A549 (cell line): ENCODE measurements around the gene RNF41. TPM values are rescaled to one million over a fixed set of nuclear protein-coding genes. Genes with fewer than 3 reads are reported as not detected.

ENCODE experiments used
- ATAC-seq, 2 experiments: fragments of 200-7000 bp in 1 of 2; fragments of >200 bp in 1 of 2; cut with Nextera tagmentation in 1 of 2; cut with Tn5 transposase in 1 of 2; 3 replicates each; pipeline versions ENCODE4 v1.8.0 to v1.9.1; 2018 to 2020; ENCODE audit warnings: mild to moderate bottlenecking in 1 of 2, moderate library complexity in 1 of 2
- CTCF ChIA-PET: fragments of 300-600 bp; sonication (Branson Sonifier 250); formaldehyde crosslinking; extraction: SDS; loops from one replicate; lab custom pipeline; 2021; ENCODE audit warnings: antibody characterized with exemption, inconsistent platforms; lab: Yijun Ruan, JAX
- POLR2A ChIA-PET: fragments of 350-600 bp; formaldehyde crosslinking; extraction: SDS; loops from one replicate; lab custom pipeline; 2021; ENCODE audit warnings: antibody characterized with exemption, inconsistent platforms; lab: Yijun Ruan, JAX
- DNase-seq, 2 experiments: peaks; one replicate each; pipeline versions ENCODE4 v3.0.0 to v3.0.0-alpha.2; 2011 to 2016; ENCODE audit warnings: low read depth in 1 of 2, low spot score in 1 of 2
- FAIRE-seq: peaks from 2 replicates; lab custom pipeline; 2011; peaks lifted over from hg19 to GRCh38; lab: Jason Lieb, UNC
- H3K27ac ChIP-seq, 2 experiments: fragments of >200 bp; sonication (Bioruptor Twin); formaldehyde crosslinking; 3 replicates each; pipeline ENCODE4 v1.5.1; 2016 to 2017
- H3K4me1 ChIP-seq: fragments of >200 bp; sonication (Bioruptor Twin); formaldehyde crosslinking; 3 replicates; pipeline ENCODE4 v1.6.1; 2016
- H3K4me2 ChIP-seq: fragments of >200 bp; sonication (Bioruptor Twin); formaldehyde crosslinking; 3 replicates; pipeline ENCODE4 v1.6.1; 2016
- H3K4me3 ChIP-seq: fragments of >200 bp; sonication (Bioruptor Twin); formaldehyde crosslinking; 3 replicates; pipeline ENCODE4 v1.5.1; 2016
- H3K9me3 ChIP-seq: fragments of >200 bp; sonication (Bioruptor Twin); formaldehyde crosslinking; 3 replicates; pipeline ENCODE4 v1.6.1; 2016
- BHLHE40 ChIP-seq: IDR thresholded peaks from 2 replicates; pipeline ENCODE4 v1.6.1; 2012; ENCODE audit warnings: low read depth, low read length, inconsistent platforms
- CEBPB ChIP-seq, 2 experiments: fragments of >200 bp in 1 of 2; sonication (Bioruptor Twin) in 1 of 2; formaldehyde crosslinking in 1 of 2; IDR thresholded peaks; 2 replicates each; pipeline ENCODE4 v1.6.1; 2012 to 2016
- EHF ChIP-seq: fragments of 250-450 bp; sonication (Bioruptor Pico); IDR thresholded peaks from 2 replicates; pipeline ENCODE4 v1.5.0; 2020; ENCODE audit warnings: mild to moderate bottlenecking
- GATA3 ChIP-seq: IDR thresholded peaks from 2 replicates; pipeline ENCODE4 v1.6.1; 2012; ENCODE audit warnings: borderline replicate concordance
- NFE2L2 ChIP-seq: fragments of 150-350 bp; conservative IDR thresholded peaks from 2 replicates; pipeline ENCODE4 v1.6.1; 2014; ENCODE audit warnings: low read length
- NR3C1 ChIP-seq: fragments of >200 bp; sonication (Bioruptor Twin); formaldehyde crosslinking; IDR thresholded peaks from 3 replicates; pipeline ENCODE4 v1.6.1; 2017
- PHF8 ChIP-seq: fragments of 200-600 bp; sonication (generic); IDR thresholded peaks from 2 replicates; pipeline ENCODE4 v1.6.1; 2016; ENCODE audit warnings: low read depth, mild to moderate bottlenecking, antibody characterized with exemption, moderate library complexity, borderline replicate concordance
- WGBS: methylation state at CpG from one replicate; pipeline ENCODE4 v1.1.6; 2017; ENCODE audit errors: missing lambda C conversion rate; 5-methylcytosine and 5-hydroxymethylcytosine counted together
- polyA plus RNA-seq, 4 experiments: library from polyadenylated mRNA; depleted of rRNA in 3 of 4; stranded (reverse); fragments of >200 nt; fragmentation: RNase III in 1 of 4; extraction: RNeasy Plus Mini Kit Qiagen cat#74134 plus additional on column Dnase treatment in 1 of 4; gene quantifications; 2 replicates in 3 of 4; 3 replicates in 1 of 4; pipeline ENCODE4 v1.2.3, GENCODE V29; 2011 to 2017
- TF ChIP-seq, protein P1 (sequence below): fragments of 450-650 bp; IDR thresholded peaks from 2 replicates; pipeline ENCODE4 v1.6.1; 2014; ENCODE audit warnings: antibody characterized with exemption
- TF ChIP-seq, protein P2 (sequence below): fragments of 250-450 bp; sonication (Bioruptor Pico); IDR thresholded peaks from 2 replicates; pipeline ENCODE4 v1.5.0; 2020; ENCODE audit warnings: low read depth, mild to moderate bottlenecking, moderate library complexity

Gene RNF41
- polyA plus RNA-seq, 2 of the 4 experiments (the other 2 are of a cell fraction): 21.7 to 47.8 TPM

DNA sequence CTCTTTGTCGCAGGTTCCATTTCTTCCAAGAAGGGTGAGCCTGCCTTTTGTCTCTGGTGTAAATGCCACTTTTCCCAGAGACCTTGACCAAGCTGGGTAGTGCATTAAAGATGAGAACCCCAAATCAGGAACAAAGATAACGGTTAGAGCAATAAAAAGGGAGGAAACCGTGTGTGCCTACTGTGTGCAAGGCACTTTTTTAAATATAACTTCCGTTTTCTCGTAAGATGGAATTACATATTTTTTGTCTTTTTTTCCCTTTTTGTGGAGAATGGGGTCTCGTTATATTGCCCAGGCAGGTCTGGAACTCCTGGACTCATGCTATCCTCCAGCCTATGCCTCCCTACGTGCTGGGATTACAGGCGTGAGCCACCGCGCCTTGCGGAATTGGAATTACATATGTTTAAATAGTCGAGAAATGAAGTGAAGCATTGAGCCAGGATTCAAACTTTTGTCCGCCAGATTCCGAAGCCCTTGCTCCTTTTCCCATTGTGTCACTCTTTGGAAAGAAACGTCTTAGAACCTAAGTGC is 1.9 kb upstream of the RNF41 start:
- ATAC-seq (peak; percentile 11 to 14; a peak in 5 of 6 replicates), DNase-seq (no peak), FAIRE-seq (no peak)
- POLR2A ChIA-PET: no interaction called here
- H3K4me2 ChIP-seq: peak overlapping the region; percentile 86
- H3K27ac ChIP-seq: peak overlapping the region; percentile 76 to 94
- TF ChIP-seq NFE2L2 (no peak), GATA3 (0 out of 2 replicates have a peak, but pooled peaks have one; percentile 16)
- peaks cover 26% of the 10 kb centered on the region for H3K4me1 ChIP-seq
- CTCF ChIA-PET: interaction anchor here (0.9 to 4.2 kb wide), 15 partner anchors 10 to 104 kb away, joined by 3 to 67 read pairs (median 6); partner anchors contain the start of genes SMARCC2 and ZC3H10
- 24% methylated on average over 15 of the region's 15 CpGs for WGBS
- H3K4me3 ChIP-seq: peak overlapping the region; percentile 30
- no peaks in the 10 kb centered on the region for H3K9me3 ChIP-seq

DNA sequence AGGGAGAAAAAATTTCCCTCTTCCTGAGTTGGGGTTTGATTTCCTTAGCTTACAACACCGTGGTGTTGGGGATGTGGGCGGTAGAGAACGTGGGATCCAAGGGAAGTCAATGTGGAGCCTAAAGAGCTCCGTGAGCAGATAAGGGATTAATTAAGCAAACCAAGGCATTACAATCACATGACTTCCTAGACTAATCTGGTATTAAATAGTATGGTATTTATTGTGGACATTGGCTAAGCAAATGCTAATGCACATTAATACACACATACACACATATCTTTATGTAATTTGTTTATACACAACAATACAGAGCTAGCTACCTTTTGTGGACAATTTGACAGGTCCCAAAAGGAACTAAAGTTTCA is 791 bp upstream of the RNF41 start:
- 46% methylated on average over 4 of the region's 4 CpGs for WGBS
- POLR2A ChIA-PET: interaction anchor here (0.9 to 2.3 kb wide), 15 partner anchors 8 to 137 kb away, joined by 3 to 34 read pairs (median 8); partner anchors contain the start of genes ANKRD52, COQ10A, ESYT1 and PA2G4
- no peak for TF ChIP-seq GATA3
- TF ChIP-seq, protein P1, sequence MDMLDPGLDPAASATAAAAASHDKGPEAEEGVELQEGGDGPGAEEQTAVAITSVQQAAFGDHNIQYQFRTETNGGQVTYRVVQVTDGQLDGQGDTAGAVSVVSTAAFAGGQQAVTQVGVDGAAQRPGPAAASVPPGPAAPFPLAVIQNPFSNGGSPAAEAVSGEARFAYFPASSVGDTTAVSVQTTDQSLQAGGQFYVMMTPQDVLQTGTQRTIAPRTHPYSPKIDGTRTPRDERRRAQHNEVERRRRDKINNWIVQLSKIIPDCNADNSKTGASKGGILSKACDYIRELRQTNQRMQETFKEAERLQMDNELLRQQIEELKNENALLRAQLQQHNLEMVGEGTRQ: no peak
- TF ChIP-seq, protein P2, sequence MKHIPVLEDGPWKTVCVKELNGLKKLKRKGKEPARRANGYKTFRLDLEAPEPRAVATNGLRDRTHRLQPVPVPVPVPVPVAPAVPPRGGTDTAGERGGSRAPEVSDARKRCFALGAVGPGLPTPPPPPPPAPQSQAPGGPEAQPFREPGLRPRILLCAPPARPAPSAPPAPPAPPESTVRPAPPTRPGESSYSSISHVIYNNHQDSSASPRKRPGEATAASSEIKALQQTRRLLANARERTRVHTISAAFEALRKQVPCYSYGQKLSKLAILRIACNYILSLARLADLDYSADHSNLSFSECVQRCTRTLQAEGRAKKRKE (CRISPR knock-in tag): no peak
- TF ChIP-seq BHLHE40: no peak
- CTCF ChIA-PET: interaction anchor here (0.5 to 4.2 kb wide), 26 partner anchors 9 to 484 kb away, joined by 3 to 67 read pairs (median 4); partner anchors contain the start of genes ANKRD52, SMARCC2 and ZC3H10
- no peak for FAIRE-seq
- H3K4me3 ChIP-seq: peak overlapping the region; percentile 71
- no peaks in the 10 kb centered on the region for H3K9me3 ChIP-seq
- no peak for ATAC-seq
- H3K4me1 ChIP-seq: peaks cover 26% of the 10 kb centered on the region
- peak overlapping the region; percentile 91 to 94 for H3K27ac ChIP-seq
- peak overlapping the region; percentile 71 for H3K4me2 ChIP-seq
- DNase-seq: no peak

DNA sequence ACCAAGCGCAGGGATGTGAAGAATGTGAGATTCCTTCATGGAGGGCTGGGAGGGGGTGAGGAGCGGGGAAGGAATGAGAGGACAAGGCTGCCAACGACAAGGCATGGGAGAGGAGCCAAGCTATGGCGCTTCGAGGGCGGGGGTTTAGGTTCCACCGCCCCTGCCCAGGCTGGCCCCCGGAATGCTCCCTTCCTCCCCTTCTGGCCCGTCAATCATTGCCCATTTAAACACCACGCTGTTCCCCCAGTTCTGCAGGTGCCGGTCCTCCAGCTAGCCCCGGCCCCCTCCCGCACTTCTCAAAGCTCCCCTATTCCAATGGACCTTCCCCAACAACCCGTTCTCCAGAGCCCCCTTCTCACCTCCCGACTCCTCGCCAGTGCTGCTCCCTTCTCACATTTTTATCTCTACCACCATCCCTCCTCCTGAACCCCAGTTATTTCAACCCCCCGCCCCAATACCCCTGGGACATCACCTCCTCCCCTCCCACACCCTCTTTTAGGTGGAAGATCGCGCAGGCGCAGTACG is 428 bp downstream of the RNF41 start:
- DNase-seq: peak; percentile 39 to 87
- WGBS: 2% methylated on average over 19 of the region's 21 CpGs
- Histone ChIP-seq H3K27ac (peak overlapping the region; percentile 91 to 94), H3K4me2 (peak overlapping the region; percentile 94), H3K4me3 (peak overlapping the region; percentile 71), H3K4me1 (peaks cover 26% of the 10 kb centered on the region), H3K9me3 (no peaks in the 10 kb centered on the region)
- peak; percentile 7 to 10 for ATAC-seq
- TF ChIP-seq NR3C1: no peak
- TF ChIP-seq, protein P2 (CRISPR knock-in tag): no peak
- no peak for TF ChIP-seq EHF (CRISPR knock-in tag)
- TF ChIP-seq CEBPB (IDR thresholded peaks at IDR 0.05): no peak
- ChIA-PET POLR2A (interaction anchor here (0.8 to 2.3 kb wide), 22 partner anchors 10 to 287 kb away, joined by 3 to 34 read pairs (median 6); partner anchors contain the start of genes ANKRD52, COQ10A, ESYT1 and PA2G4), CTCF (interaction anchor here (0.6 to 4.2 kb wide), 20 partner anchors 9 to 483 kb away, joined by 3 to 67 read pairs (median 4); partner anchors contain the start of genes ANKRD52, SMARCC2 and ZC3H10)
- FAIRE-seq: no peak

DNA sequence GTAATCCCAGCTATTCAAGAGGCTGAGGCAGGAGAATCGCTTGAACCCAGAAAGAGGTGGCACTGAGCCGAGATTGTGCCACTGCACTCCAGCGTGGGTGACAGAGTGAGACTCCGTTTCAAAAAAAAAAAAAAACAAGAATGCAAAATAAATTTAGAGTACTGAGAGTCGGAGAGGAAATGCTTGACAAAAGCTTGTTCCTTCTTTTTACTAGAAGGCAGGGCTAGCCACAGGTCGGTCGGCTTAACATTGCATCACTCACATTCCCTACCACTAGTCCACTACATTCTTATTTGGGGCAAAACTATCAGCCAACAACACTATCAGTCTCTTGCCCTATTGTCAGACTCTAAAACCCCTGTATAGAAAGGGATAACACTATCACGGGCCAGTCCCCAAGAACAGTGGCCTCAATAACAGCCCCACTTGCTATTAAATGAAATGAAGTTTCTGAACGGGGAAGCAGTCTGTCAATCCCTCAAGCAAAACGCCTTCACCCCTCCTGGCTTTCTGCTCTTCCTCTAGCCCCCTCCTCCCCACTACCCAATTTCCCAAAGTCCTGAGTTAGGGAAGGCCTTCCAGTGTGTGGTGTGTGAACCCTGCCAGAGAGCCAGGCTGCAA is 1.0 kb downstream of the RNF41 start:
- 55% methylated on average over 10 of the region's 10 CpGs for WGBS
- peak overlapping the region; percentile 94 for H3K4me2 ChIP-seq
- 0 out of 4 replicates have a peak, but pooled peaks of 1 of the 2 experiments have one; percentile 5 for TF ChIP-seq CEBPB (IDR thresholded peaks at IDR 0.05)
- no peak for TF ChIP-seq PHF8
- ChIA-PET CTCF (interaction anchor here (0.6 to 4.2 kb wide), 17 partner anchors 9 to 416 kb away, joined by 3 to 67 read pairs (median 5); partner anchors contain the start of genes ANKRD52, SMARCC2 and ZC3H10), POLR2A (interaction anchor here (1.0 to 2.3 kb wide), 7 partner anchors 10 to 103 kb away, joined by 4 to 34 read pairs (median 10); partner anchors contain the start of genes COQ10A, SMARCC2 and ZC3H10)
- ATAC-seq (no peak), FAIRE-seq (no peak), DNase-seq (no peak)
- no peaks in the 10 kb centered on the region for H3K9me3 ChIP-seq
- H3K27ac ChIP-seq: peak overlapping the region; percentile 91 to 94
- peak overlapping the region; percentile 71 for H3K4me3 ChIP-seq
- H3K4me1 ChIP-seq: peaks cover 26% of the 10 kb centered on the region
